B cell (primary cell): ENCODE data around the gene FRMD4A. TPM values are rescaled to one million over a fixed set of nuclear protein-coding genes. Genes with fewer than 3 reads are reported as not detected.

Experiments used
- ATAC-seq: fragments of 200-7000 bp; cut with Tn5 transposase; one replicate; pipeline ENCODE4 v1.10.0; 2021; ENCODE audit warnings: low read depth, mild to moderate bottlenecking, moderate number of reproducible peaks, moderate library complexity
- CTCF ChIA-PET: fragments of 350-600 bp; sonication (Branson Sonifier 250); formaldehyde crosslinking; loops from one replicate; lab custom pipeline; 2021; ENCODE audit warnings: antibody characterized with exemption, inconsistent platforms; lab: Charles Lee
- POLR2A ChIA-PET: fragments of 350-600 bp; sonication (Branson Sonifier 250); formaldehyde crosslinking; loops from one replicate; lab custom pipeline; 2021; ENCODE audit warnings: antibody characterized with exemption; lab: Charles Lee
- DNase-seq: peaks from one replicate; pipeline ENCODE4 v3.0.0; 2013
- H2AFZ ChIP-seq: 2 replicates; pipeline ENCODE4 v1.6.1; 2012; ENCODE audit warnings: mild to moderate bottlenecking, low read depth, low read length; ENCODE audit not compliant: insufficient read depth, poor library complexity, severe bottlenecking
- H3K27ac ChIP-seq, 2 donors: 1 replicate in 1 of 2; 2 replicates in 1 of 2; pipeline ENCODE4 v1.5.1; 2012 to 2013; ENCODE audit warnings: low read length in 2 of 2, mild to moderate bottlenecking in 2 of 2, moderate library complexity in 1 of 2
- H3K27me3 ChIP-seq, 4 experiments: fragments of 200-600 bp in 1 of 4; sonication (generic) in 1 of 4; replicated peaks in 1 of 4; 1 replicate in 2 of 4; 2 replicates in 2 of 4; pipeline versions ENCODE4 v1.6.1 to v1.7.0; 2013 to 2016; ENCODE audit warnings: low read length in 3 of 4, mild to moderate bottlenecking in 2 of 4, mixed read lengths in 1 of 4, moderate library complexity in 1 of 4; ENCODE audit not compliant: insufficient read depth in 4 of 4, control insufficient read depth in 3 of 4; ENCODE audit errors: control extremely low read depth in 1 of 4
- H3K36me3 ChIP-seq, 2 experiments: replicated peaks in 1 of 2; 1 replicate in 1 of 2; 2 replicates in 1 of 2; pipeline versions ENCODE4 v1.6.1 to v1.7.1; 2013; ENCODE audit warnings: low read length in 1 of 2; ENCODE audit not compliant: insufficient read depth in 2 of 2, control insufficient read depth in 1 of 2; ENCODE audit errors: control extremely low read depth in 1 of 2, extremely low read depth in 1 of 2
- H3K4me1 ChIP-seq, 2 donors: fragments of 200-600 bp in 1 of 2; sonication (generic) in 1 of 2; 1 replicate in 1 of 2; 2 replicates in 1 of 2; pipeline versions ENCODE4 v1.5.1 to v1.6.1; 2013 to 2017; ENCODE audit warnings: low read length in 2 of 2; ENCODE audit not compliant: control insufficient read depth in 2 of 2, insufficient read depth in 2 of 2
- H3K4me2 ChIP-seq: replicated peaks from 2 replicates; pipeline ENCODE3; 2012; ENCODE audit warnings: mild to moderate bottlenecking, low read depth, low read length; ENCODE audit not compliant: poor library complexity, severe bottlenecking
- H3K4me3 ChIP-seq, 5 experiments: fragments of 200-600 bp in 1 of 5; sonication (generic) in 1 of 5; 1 replicate in 3 of 5; 2 replicates in 2 of 5; pipeline versions ENCODE4 v1.5.1 to v1.7.0; 2011 to 2016; ENCODE audit warnings: low read length in 4 of 5, mild to moderate bottlenecking in 4 of 5, low read depth in 2 of 5, control low read depth in 1 of 5, moderate library complexity in 1 of 5; ENCODE audit not compliant: insufficient read depth in 1 of 5; ENCODE audit errors: control extremely low read depth in 1 of 5, extremely low read depth in 1 of 5
- H3K79me2 ChIP-seq: fragments of 200-600 bp; sonication (generic); one replicate; pipeline ENCODE4 v1.6.0; 2016; ENCODE audit warnings: low read length; ENCODE audit not compliant: control insufficient read depth, insufficient read depth
- H3K9ac ChIP-seq: fragments of 200-600 bp; sonication (generic); 2 replicates; pipeline ENCODE4 v1.6.1; 2017; ENCODE audit warnings: mild to moderate bottlenecking, low read length, moderate library complexity
- H3K9me3 ChIP-seq, 3 donors: one replicate each; pipeline versions ENCODE4 v1.6.1 to v1.7.1; 2013; ENCODE audit warnings: low read length in 2 of 3; ENCODE audit not compliant: control insufficient read depth in 2 of 3, insufficient read depth in 1 of 3; ENCODE audit errors: control extremely low read depth in 1 of 3
- H4K20me1 ChIP-seq: 2 replicates; pipeline ENCODE4 v1.6.0; 2012; ENCODE audit warnings: mild to moderate bottlenecking, low read length; ENCODE audit not compliant: insufficient read depth, control insufficient read depth, poor library complexity, severe bottlenecking
- H3K27ac Mint-ChIP-seq: one replicate; pipeline ENCODE4 v1.8.0; 2021; ENCODE audit warnings: mixed read lengths
- H3K27me3 Mint-ChIP-seq: one replicate; pipeline ENCODE4 v1.8.0; 2021; ENCODE audit warnings: mixed read lengths
- H3K4me1 Mint-ChIP-seq: one replicate; pipeline ENCODE4 v1.8.0; 2021; ENCODE audit warnings: mixed read lengths
- H3K4me3 Mint-ChIP-seq: one replicate; pipeline ENCODE4 v1.8.0; 2021; ENCODE audit warnings: mixed read lengths
- H3K9me3 Mint-ChIP-seq: one replicate; pipeline ENCODE4 v1.8.0; 2022; ENCODE audit warnings: mixed read lengths; ENCODE audit not compliant: insufficient read depth
- EZH2 ChIP-seq: IDR thresholded peaks from 2 replicates; pipeline ENCODE4 v1.6.1; 2012; ENCODE audit warnings: borderline replicate concordance, low read depth, mild to moderate bottlenecking, moderate library complexity, low read length; ENCODE audit not compliant: insufficient read depth, poor library complexity, severe bottlenecking
- WGBS: methylation state at CpG from one replicate; pipeline ENCODE4 v1.1.5; 2013; ENCODE audit warnings: missing lambda C conversion rate; ENCODE audit not compliant: insufficient coverage; 5-methylcytosine and 5-hydroxymethylcytosine counted together
- intact Hi-C: fragments of 100-400 bp; cut with micrococcal nuclease; formaldehyde crosslinking; loops from one replicate; pipeline ENCODE4 v1.10.0; 2022
- polyA plus RNA-seq: library from polyadenylated mRNA; depleted of rRNA; stranded (reverse); fragments of >200 nt; gene quantifications from 2 replicates; pipeline ENCODE4 v1.2.3, GENCODE V29; 2012
- total RNA-seq, 2 donors: library from RNA; stranded (reverse); fragments of 120-200 nt in 1 of 2; gene quantifications; 1 replicate in 1 of 2; 2 replicates in 1 of 2; pipeline versions ENCODE4 v1.2.3 to v1.2.4, GENCODE V29; 2013 to 2022
- TF ChIP-seq, protein P1 (sequence below): fragments of 200-600 bp; IDR thresholded peaks from one replicate; pipeline ENCODE4 v1.8.0; 2022; ENCODE audit warnings: antibody characterized with exemption, mild to moderate bottlenecking

Gene FRMD4A
- total and polyA plus RNA-seq, 2 donors (not counting 1 experiment from before 2014, with no cell fraction given) = 0.76 to 3.4 TPM

GRCh38 chr10:14293526-14293925 is 37.2 kb downstream of the FRMD4A start:
- H3K36me3 ChIP-seq = no peaks in the 10 kb centered on the region
- no peak overlapping the region for H3K27ac ChIP-seq
- DNase-seq = no peak
- ATAC-seq = no peak
- Mint-ChIP-seq H3K27ac (no peak overlapping the region), H3K4me3 (no peak overlapping the region), H3K27me3 (peaks cover 22% of the 10 kb centered on the region), H3K9me3 (peaks cover 11% of the 10 kb centered on the region), H3K4me1 (no peaks in the 10 kb centered on the region)
- intact Hi-C loops = no loop called here
- no peaks in the 10 kb centered on the region for H3K4me1 ChIP-seq
- H3K9ac ChIP-seq = no peak overlapping the region
- peaks cover 5 to 19% (median 9%) of the 10 kb centered on the region in 3 donors for H3K9me3 ChIP-seq
- H3K4me2 ChIP-seq = no peak overlapping the region
- H3K4me3 ChIP-seq = no peak overlapping the region
- TF ChIP-seq, protein P1, sequence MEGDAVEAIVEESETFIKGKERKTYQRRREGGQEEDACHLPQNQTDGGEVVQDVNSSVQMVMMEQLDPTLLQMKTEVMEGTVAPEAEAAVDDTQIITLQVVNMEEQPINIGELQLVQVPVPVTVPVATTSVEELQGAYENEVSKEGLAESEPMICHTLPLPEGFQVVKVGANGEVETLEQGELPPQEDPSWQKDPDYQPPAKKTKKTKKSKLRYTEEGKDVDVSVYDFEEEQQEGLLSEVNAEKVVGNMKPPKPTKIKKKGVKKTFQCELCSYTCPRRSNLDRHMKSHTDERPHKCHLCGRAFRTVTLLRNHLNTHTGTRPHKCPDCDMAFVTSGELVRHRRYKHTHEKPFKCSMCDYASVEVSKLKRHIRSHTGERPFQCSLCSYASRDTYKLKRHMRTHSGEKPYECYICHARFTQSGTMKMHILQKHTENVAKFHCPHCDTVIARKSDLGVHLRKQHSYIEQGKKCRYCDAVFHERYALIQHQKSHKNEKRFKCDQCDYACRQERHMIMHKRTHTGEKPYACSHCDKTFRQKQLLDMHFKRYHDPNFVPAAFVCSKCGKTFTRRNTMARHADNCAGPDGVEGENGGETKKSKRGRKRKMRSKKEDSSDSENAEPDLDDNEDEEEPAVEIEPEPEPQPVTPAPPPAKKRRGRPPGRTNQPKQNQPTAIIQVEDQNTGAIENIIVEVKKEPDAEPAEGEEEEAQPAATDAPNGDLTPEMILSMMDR = no peak
- TF ChIP-seq EZH2 = no peak
- H2AFZ ChIP-seq = no peak overlapping the region
- H4K20me1 ChIP-seq = no peaks in the 10 kb centered on the region
- ChIA-PET CTCF (no interaction called here), POLR2A (no interaction called here)
- no CpG with 5 or more reads among the region's 3 CpGs for whole genome bisulfite sequencing
- H3K27me3 ChIP-seq = peaks cover 0 to 3% (median under 1%) of the 10 kb centered on the region in 4 experiments
- no peaks in the 10 kb centered on the region for H3K79me2 ChIP-seq

DNA sequence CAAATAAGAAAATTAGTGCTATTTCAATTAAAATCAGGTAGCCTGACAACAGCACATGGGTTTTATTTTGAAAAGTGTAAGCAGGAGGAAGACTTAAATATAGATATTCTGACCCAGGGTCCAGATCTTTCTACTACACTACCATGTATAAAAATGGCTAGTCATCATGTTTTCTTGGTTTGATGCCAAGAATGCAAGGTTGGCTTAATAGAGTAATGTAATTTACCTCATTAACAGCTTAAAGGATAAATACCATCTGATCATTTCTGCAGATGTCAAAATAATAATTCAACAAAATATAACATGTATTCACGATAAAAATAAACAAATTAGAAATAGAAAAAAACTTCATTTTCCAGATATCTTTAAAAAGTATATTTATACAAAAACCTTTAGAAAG is 39.4 kb downstream of the FRMD4A start:
- H3K27ac ChIP-seq = no peak overlapping the region
- no peaks in the 10 kb centered on the region for H3K36me3 ChIP-seq
- no CpG with 5 or more reads among the region's 1 CpG for WGBS
- DNase-seq = no peak
- ChIA-PET POLR2A (no interaction called here), CTCF (no interaction called here)
- H3K79me2 ChIP-seq = no peaks in the 10 kb centered on the region
- TF ChIP-seq, protein P1 = no peak
- no peak for TF ChIP-seq EZH2
- H3K27ac Mint-ChIP-seq = no peak overlapping the region
- H3K9me3 Mint-ChIP-seq = peaks cover 11% of the 10 kb centered on the region
- peaks cover 0 to 4% (median 1%) of the 10 kb centered on the region in 4 experiments for H3K27me3 ChIP-seq
- peaks cover 33% of the 10 kb centered on the region for H3K27me3 Mint-ChIP-seq
- no peak for ATAC-seq
- intact Hi-C loops = no loop called here
- H4K20me1 ChIP-seq = no peaks in the 10 kb centered on the region
- H2AFZ ChIP-seq = no peak overlapping the region
- peaks cover 5 to 19% (median 9%) of the 10 kb centered on the region in 3 donors for H3K9me3 ChIP-seq
- H3K4me3 Mint-ChIP-seq = no peak overlapping the region
- H3K4me2 ChIP-seq = no peak overlapping the region
- H3K4me1 ChIP-seq = no peaks in the 10 kb centered on the region
- no peak overlapping the region for H3K9ac ChIP-seq
- H3K4me3 ChIP-seq = no peak overlapping the region
- no peaks in the 10 kb centered on the region for H3K4me1 Mint-ChIP-seq
